ENCODE measurements around the gene ZNF638.

Gene ZNF638

DNA sequence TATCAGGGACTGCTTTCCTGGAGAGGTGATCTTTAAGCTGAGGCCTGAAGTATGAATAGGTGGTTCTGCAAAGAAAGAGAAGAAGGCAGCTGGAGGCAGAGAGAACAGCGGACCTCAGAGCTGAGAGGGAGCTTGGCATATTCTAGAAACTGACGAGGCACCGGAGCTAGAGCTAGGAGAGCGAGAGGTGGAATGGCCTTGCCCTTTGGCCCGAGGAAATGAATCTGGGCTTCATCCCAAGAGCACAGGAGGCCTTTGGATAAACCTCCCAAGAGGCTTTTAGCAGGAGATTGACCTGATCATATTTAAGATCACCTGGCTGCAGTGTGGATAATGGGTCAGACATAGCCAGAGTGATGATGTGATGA is 129.7 kb downstream of the ZNF638 start:
- H2AFZ ChIP-seq (ENCODE audit: low read depth, low read length), result no peak overlapping the region
- no peaks in the 10 kb centered on the region for H3K4me1 ChIP-seq (ENCODE audit: low read length)
- H3K4me2 ChIP-seq (ENCODE audit: low read length), result no peak overlapping the region
- H3K36me3 ChIP-seq (replicated peaks; ENCODE audit: low read depth, low read length), result no peaks in the 10 kb centered on the region
- no peaks in the 10 kb centered on the region for H4K20me1 ChIP-seq (ENCODE audit: insufficient read depth, low read length)
- H3K27ac ChIP-seq (ENCODE audit: low read length), result no peak overlapping the region
- H3K79me2 ChIP-seq (ENCODE audit: low read length), result no peaks in the 10 kb centered on the region
- H3K27me3 ChIP-seq (ENCODE audit: low read depth, low read length), result no peaks in the 10 kb centered on the region
- H3K9ac ChIP-seq (ENCODE audit: low read length), result no peak overlapping the region
- H3K9me3 ChIP-seq (ENCODE audit: insufficient read depth, low read length), result no peaks in the 10 kb centered on the region
- TF ChIP-seq, protein P1, sequence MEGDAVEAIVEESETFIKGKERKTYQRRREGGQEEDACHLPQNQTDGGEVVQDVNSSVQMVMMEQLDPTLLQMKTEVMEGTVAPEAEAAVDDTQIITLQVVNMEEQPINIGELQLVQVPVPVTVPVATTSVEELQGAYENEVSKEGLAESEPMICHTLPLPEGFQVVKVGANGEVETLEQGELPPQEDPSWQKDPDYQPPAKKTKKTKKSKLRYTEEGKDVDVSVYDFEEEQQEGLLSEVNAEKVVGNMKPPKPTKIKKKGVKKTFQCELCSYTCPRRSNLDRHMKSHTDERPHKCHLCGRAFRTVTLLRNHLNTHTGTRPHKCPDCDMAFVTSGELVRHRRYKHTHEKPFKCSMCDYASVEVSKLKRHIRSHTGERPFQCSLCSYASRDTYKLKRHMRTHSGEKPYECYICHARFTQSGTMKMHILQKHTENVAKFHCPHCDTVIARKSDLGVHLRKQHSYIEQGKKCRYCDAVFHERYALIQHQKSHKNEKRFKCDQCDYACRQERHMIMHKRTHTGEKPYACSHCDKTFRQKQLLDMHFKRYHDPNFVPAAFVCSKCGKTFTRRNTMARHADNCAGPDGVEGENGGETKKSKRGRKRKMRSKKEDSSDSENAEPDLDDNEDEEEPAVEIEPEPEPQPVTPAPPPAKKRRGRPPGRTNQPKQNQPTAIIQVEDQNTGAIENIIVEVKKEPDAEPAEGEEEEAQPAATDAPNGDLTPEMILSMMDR (IDR thresholded peaks at IDR 0.05; ENCODE audit: low read depth, low read length), result no peak
- no peak for TF ChIP-seq EZH2phosphoT487 (IDR thresholded peaks at IDR 0.05; ENCODE audit: low read depth)
- H3K4me3 ChIP-seq (ENCODE audit: low read length), result no peak overlapping the region

DNA sequence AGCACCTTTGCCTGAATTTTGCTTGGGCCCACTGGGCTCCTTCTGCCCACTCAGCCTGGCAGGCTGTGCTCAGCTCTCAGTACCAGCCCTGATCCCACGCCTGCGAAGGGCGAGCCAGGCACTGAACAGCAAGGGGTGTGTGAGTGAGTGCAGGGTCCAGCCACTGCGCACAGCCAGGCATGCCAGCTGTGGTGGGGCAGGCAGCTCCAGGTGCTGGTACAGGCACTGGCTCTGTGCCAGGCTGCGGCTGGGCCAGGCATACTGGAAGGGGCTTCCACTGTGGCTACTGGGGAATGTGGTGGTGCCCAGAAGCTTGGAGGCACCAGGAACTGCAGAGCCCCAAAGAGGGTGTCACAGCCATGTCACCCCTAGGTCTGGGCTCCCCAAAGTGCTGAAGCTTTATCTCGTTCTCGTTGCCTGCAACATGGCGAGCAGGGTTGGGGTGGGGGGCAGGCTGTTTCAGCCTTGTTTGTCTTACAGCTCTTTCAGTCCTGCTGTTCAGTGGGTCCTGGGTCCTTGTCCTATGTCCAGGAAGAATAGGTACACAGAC is 130.5 kb downstream of the ZNF638 start:
- Histone ChIP-seq H3K9me3 (ENCODE audit: insufficient read depth, low read length) (no peaks in the 10 kb centered on the region), H3K27me3 (ENCODE audit: low read depth, low read length) (no peaks in the 10 kb centered on the region), H3K9ac (ENCODE audit: low read length) (no peak overlapping the region), H3K4me3 (ENCODE audit: low read length) (no peak overlapping the region), H3K79me2 (ENCODE audit: low read length) (no peaks in the 10 kb centered on the region), H3K4me2 (ENCODE audit: low read length) (no peak overlapping the region), H4K20me1 (ENCODE audit: insufficient read depth, low read length) (no peaks in the 10 kb centered on the region), H3K4me1 (ENCODE audit: low read length) (no peaks in the 10 kb centered on the region), H2AFZ (ENCODE audit: low read depth, low read length) (no peak overlapping the region), H3K36me3 (replicated peaks; ENCODE audit: low read depth, low read length) (no peaks in the 10 kb centered on the region), H3K27ac (ENCODE audit: low read length) (no peak overlapping the region)
- TF ChIP-seq, protein P1 (IDR thresholded peaks at IDR 0.05; ENCODE audit: low read depth, low read length), result no peak
- no peak for TF ChIP-seq EZH2phosphoT487 (IDR thresholded peaks at IDR 0.05; ENCODE audit: low read depth)

DNA sequence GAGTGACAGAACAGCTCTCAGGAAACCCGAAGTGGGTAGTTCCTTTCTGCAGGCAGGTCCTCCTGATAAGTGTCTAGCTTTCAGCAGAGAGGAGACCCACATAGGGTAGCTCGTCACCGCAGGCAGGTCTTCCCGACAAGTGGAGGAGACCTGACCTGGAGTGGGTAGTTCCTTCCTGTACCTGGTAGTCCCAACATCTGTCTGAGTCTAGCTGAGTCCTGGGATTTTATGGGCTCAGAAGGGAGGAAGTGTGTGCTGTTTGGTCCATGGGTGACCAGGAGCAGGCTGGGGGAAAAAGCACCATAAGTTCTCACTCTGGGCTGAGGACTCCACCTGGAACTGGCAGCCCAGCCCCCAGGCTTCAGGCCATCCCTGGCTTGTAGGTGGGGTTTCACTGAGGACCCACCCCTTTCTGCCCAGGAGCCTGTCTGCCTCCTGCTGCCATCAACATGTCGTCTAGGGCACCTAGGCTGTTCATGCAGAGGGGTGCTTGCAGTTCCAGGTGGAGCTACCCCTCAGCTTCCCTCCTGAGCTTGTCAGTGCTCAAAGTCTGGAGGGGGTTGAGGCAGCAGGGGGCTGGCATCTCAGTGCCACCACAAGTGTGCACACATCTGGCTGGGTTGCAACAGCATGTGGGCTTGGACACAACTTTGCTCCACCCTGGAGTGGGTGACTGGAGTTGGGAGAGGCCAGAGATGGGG is 131.2 kb downstream of the ZNF638 start:
- H2AFZ ChIP-seq (ENCODE audit: low read depth, low read length), result no peak overlapping the region
- no peaks in the 10 kb centered on the region for H4K20me1 ChIP-seq (ENCODE audit: insufficient read depth, low read length)
- H3K4me2 ChIP-seq (ENCODE audit: low read length), result no peak overlapping the region
- no peak overlapping the region for H3K9ac ChIP-seq (ENCODE audit: low read length)
- no peaks in the 10 kb centered on the region for H3K27me3 ChIP-seq (ENCODE audit: low read depth, low read length)
- no peak overlapping the region for H3K27ac ChIP-seq (ENCODE audit: low read length)
- no peaks in the 10 kb centered on the region for H3K4me1 ChIP-seq (ENCODE audit: low read length)
- H3K4me3 ChIP-seq (ENCODE audit: low read length), result no peak overlapping the region
- TF ChIP-seq, protein P1 (IDR thresholded peaks at IDR 0.05; ENCODE audit: low read depth, low read length), result no peak
- no peak for TF ChIP-seq EZH2phosphoT487 (IDR thresholded peaks at IDR 0.05; ENCODE audit: low read depth)
- H3K36me3 ChIP-seq (replicated peaks; ENCODE audit: low read depth, low read length), result no peaks in the 10 kb centered on the region
- H3K9me3 ChIP-seq (ENCODE audit: insufficient read depth, low read length), result no peaks in the 10 kb centered on the region
- H3K79me2 ChIP-seq (ENCODE audit: low read length), result no peaks in the 10 kb centered on the region

DNA sequence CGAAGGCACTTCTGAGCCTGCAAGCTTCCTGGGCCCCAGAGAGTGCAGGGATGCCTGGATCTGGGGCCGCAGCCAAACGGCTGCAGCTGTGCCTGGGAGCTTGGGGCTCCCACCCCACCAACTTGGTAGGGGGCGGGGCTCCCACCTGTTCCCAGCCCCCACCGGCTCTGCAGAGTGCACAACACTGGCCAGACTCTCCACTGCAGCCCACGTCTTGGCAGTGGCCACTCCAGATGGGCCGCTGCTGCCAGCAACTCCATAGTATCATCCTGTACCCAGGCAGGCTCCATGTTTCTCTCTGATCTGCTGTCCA is 131.7 kb downstream of the ZNF638 start:
- H3K4me1 ChIP-seq (ENCODE audit: low read length), result no peaks in the 10 kb centered on the region
- H3K36me3 ChIP-seq (replicated peaks; ENCODE audit: low read depth, low read length), result no peaks in the 10 kb centered on the region
- no peak for TF ChIP-seq EZH2phosphoT487 (IDR thresholded peaks at IDR 0.05; ENCODE audit: low read depth)
- TF ChIP-seq, protein P1 (IDR thresholded peaks at IDR 0.05; ENCODE audit: low read depth, low read length), result no peak
- H3K9ac ChIP-seq (ENCODE audit: low read length), result no peak overlapping the region
- no peak overlapping the region for H3K4me2 ChIP-seq (ENCODE audit: low read length)
- no peaks in the 10 kb centered on the region for H4K20me1 ChIP-seq (ENCODE audit: insufficient read depth, low read length)
- H3K27ac ChIP-seq (ENCODE audit: low read length), result no peak overlapping the region
- no peaks in the 10 kb centered on the region for H3K27me3 ChIP-seq (ENCODE audit: low read depth, low read length)
- H3K9me3 ChIP-seq (ENCODE audit: insufficient read depth, low read length), result no peaks in the 10 kb centered on the region
- no peak overlapping the region for H3K4me3 ChIP-seq (ENCODE audit: low read length)
- H3K79me2 ChIP-seq (ENCODE audit: low read length), result no peaks in the 10 kb centered on the region
- no peak overlapping the region for H2AFZ ChIP-seq (ENCODE audit: low read depth, low read length)

All from OCI-LY3 (cell line).